Left colon (tissue), 2 donors: ENCODE data around the gene RAB39B. TPM values are rescaled to one million over a fixed set of nuclear protein-coding genes. Genes with fewer than 3 reads are reported as not detected.

Experiments
- ATAC-seq: fragments of 200-7000 bp; cut with Tn5 transposase; one replicate; pipeline ENCODE4 v1.9.1; 2020; ENCODE audit warnings: mild to moderate bottlenecking, moderate library complexity
- DNase-seq, 2 donors: peaks; one replicate each; pipeline ENCODE4 v3.0.0-alpha.2; 2020
- intact Hi-C, 2 donors: fragments of 100-400 bp; cut with DNase I in 1 of 2; cut with micrococcal nuclease in 1 of 2; formaldehyde crosslinking; loops; one replicate each; pipeline versions ENCODE4 v1.11.2 to v1.14.0; 2022; cut with DNase I, micrococcal nuclease
- total RNA-seq, 2 donors: library from RNA; stranded (reverse); fragmentation: NEBNext Ultra II Directional; extraction: Animal tissue kit (Norgen Biotek cat#: 25700); gene quantifications; one replicate each; pipeline ENCODE4 v1.2.1, GENCODE V29; 2021
- donor health status: DM: no; HTN: no; CAD: no.
- donor health status: DM: yes; HTN: yes; CAD: no.

The RAB39B gene
- total RNA-seq, 2 donors from 2014 or later, result 0.09 to 0.56 TPM

- no peak for DNase-seq
- ATAC-seq, result no peak
- intact Hi-C loops, result no loop called here
These were observed 47.3 kb downstream of the RAB39B start for GRCh38 chrX:155216940-155217440.

- DNase-seq, result peak; percentile 87 to 93
- ATAC-seq, result peak; percentile 98
- intact Hi-C loops, result no loop called here
These were observed 47.9 kb downstream of the RAB39B start, which contains the start of gene VBP1 for GRCh38 chrX:155216179-155216939. TSS of gene VBP1 (plus strand) at chrX:155216460. CDS start at chrX:155216483, 23 bp downstream.

DNA sequence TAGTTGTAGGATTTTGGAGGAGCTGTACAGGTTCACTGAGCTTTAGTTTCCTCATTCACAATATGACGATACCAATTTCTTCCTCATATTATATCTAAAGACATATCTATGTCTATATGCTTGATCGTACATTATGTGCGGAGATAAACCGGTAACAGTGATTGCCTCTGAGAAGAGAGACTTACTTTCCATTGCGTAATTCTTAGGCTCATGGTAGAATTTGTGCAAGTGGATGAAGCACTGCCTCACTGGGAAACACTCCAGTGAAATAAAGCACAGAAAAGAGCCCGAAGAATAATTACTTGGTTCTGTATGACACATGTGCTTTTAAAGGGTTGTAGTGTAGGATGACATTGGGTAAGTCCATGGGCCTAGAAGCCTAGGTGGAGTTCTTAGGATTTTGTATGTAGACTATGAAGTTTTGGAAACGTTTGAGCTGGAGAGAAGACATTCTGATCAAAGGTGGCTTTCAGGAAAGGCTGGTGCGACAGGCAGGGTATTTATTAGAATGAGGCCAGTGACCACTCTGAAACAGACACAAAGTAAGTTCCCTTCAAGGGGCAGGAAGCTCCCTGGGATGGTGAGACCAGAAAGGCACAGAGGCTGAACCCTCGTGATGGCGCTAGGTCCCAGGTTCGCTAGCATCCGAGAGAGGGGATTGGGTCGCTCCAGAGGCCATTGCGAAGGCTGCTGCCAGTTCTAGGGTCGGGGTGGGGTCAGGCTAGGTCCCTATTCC, 48.7 kb downstream of the RAB39B start:
- no peak for DNase-seq
- intact Hi-C loops, result no loop called here
- ATAC-seq, result peak; percentile 35

- intact Hi-C loops, result no loop called here
- DNase-seq (no peak), ATAC-seq (no peak)
These were observed 50.6 kb downstream of the RAB39B start for GRCh38 chrX:155213731-155214130.

DNA sequence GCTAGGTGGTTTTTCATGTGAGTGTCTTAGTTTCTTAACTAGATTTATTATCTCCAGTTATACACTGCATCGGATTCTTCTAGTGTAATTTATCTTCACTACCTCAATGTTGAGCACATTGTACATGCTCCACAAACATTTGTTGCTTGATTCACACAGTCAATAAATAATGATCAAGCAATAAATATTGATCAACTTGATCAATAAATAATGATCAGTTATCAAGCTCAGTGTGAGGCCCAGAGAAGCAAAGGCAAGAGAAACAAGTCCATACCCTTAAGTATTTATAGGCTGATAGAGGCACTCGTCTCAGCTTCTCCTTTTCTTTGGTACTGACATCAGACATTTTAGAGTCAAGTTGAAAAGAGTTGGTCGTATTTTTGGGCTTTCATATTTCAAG, 53.1 kb downstream of the RAB39B start:
- ATAC-seq, result no peak
- no peak for DNase-seq
- intact Hi-C loops, result no loop called here

Other genes starting within 250 kb of the RAB39B start
- gene F8, start 241.8 kb downstream of the RAB39B start, total RNA-seq, result 1 to 10 TPM; 2.1 to 4.5 TPM
- 10 to 100 TPM; 41.1 to 53.9 TPM for gene FUNDC2, start 237.6 kb downstream of the RAB39B start, total RNA-seq
- gene CMC4, start 193.4 kb downstream of the RAB39B start, total RNA-seq, result 1 to 10 TPM; 3.5 to 4.0 TPM
- gene MTCP1, start 193.4 kb downstream of the RAB39B start, total RNA-seq, result 10 to 100 TPM; 11.9 to 13.9 TPM
- gene BRCC3, start 193.0 kb downstream of the RAB39B start, total RNA-seq, result 10 to 100 TPM; 37.9 to 42.0 TPM
- 10 to 100 TPM; 33.6 to 33.9 TPM for gene VBP1, start 48.0 kb downstream of the RAB39B start, total RNA-seq
- 1 to 10 TPM; 3.5 to 6.7 TPM for gene CLIC2, start 70.1 kb upstream of the RAB39B start, total RNA-seq
- gene F8A2, start 117.6 kb upstream of the RAB39B start, total RNA-seq, result not detected
- gene F8A3, start 194.1 kb upstream of the RAB39B start, total RNA-seq, result 10 to 100 TPM; 10.7 to 11.4 TPM